ENCODE measurements around the gene CRYAB. TPM values are rescaled to one million over a fixed set of nuclear protein-coding genes. Genes with fewer than 3 reads are reported as not detected.
A peak's percentile ranks its signal among the peaks of the same experiment; 100 is the strongest.
"Not testable (repeated sequence)": the region's sequence is repeated elsewhere in the genome, so short reads cannot be mapped to it uniquely, and the experiment has no call there.

CRYAB gene
- total RNA-seq, 2 donors from 2014 or later: 325 to 387 TPM

GRCh38 chr11:111908639-111909305 is 2.8 kb downstream of the CRYAB start:
- DNase-seq (ENCODE audit: low spot score) (no peak), ATAC-seq (ENCODE audit: insufficient number of reproducible peaks, low FRiP score, low read depth) (no peak)
- H3K36me3 ChIP-seq: no peaks in the 10 kb centered on the region
- peak overlapping the region; percentile 76 for H3K4me3 ChIP-seq
- H3K4me1 ChIP-seq (ENCODE audit: control insufficient read depth in 1 of 2, low read depth in 2 of 2): peaks cover 0 to 15% of the 10 kb centered on the region in 2 donors
- no peak for TF ChIP-seq CTCF (IDR thresholded peaks at IDR 0.05)
- H3K27me3 ChIP-seq (replicated peaks; ENCODE audit: insufficient read depth): no peaks in the 10 kb centered on the region
- peak overlapping the region in 1 of 2 donors; percentile 99 for H3K27ac ChIP-seq
- H3K9me3 ChIP-seq: no peaks in the 10 kb centered on the region

GRCh38 chr11:111906680-111907079 is 4.9 kb downstream of the CRYAB start:
- Histone ChIP-seq H3K4me3 (no peak overlapping the region), H3K36me3 (no peaks in the 10 kb centered on the region), H3K27me3 (replicated peaks; ENCODE audit: insufficient read depth) (no peaks in the 10 kb centered on the region), H3K4me1 (ENCODE audit: control insufficient read depth in 1 of 2, low read depth in 2 of 2) (peaks cover 0 to 15% of the 10 kb centered on the region in 2 donors), H3K27ac (peak overlapping the region in 1 of 2 donors; percentile 23), H3K9me3 (no peaks in the 10 kb centered on the region)
- TF ChIP-seq CTCF (IDR thresholded peaks at IDR 0.05): no peak
- no peak for ATAC-seq (ENCODE audit: insufficient number of reproducible peaks, low FRiP score, low read depth)
- DNase-seq (ENCODE audit: low spot score): no peak

- H3K36me3 ChIP-seq: no peaks in the 10 kb centered on the region
- ATAC-seq (ENCODE audit: insufficient number of reproducible peaks, low FRiP score, low read depth) (no peak), DNase-seq (ENCODE audit: low spot score) (no peak)
- no peaks in the 10 kb centered on the region for H3K27me3 ChIP-seq (replicated peaks; ENCODE audit: insufficient read depth)
- H3K9me3 ChIP-seq: no peaks in the 10 kb centered on the region
- no peak overlapping the region for H3K27ac ChIP-seq
- peaks cover 0 to 15% of the 10 kb centered on the region in 2 donors for H3K4me1 ChIP-seq (ENCODE audit: control insufficient read depth in 1 of 2, low read depth in 2 of 2)
- H3K4me3 ChIP-seq: no peak overlapping the region
- no peak for TF ChIP-seq CTCF (IDR thresholded peaks at IDR 0.05)
These were observed 6.2 kb downstream of the CRYAB start for GRCh38 chr11:111905411-111905810.

GRCh38 chr11:111886844-111887243 is 24.7 kb downstream of the CRYAB start:
- H3K4me1 ChIP-seq (ENCODE audit: control insufficient read depth in 1 of 2, low read depth in 2 of 2): no peaks in the 10 kb centered on the region
- ATAC-seq (ENCODE audit: insufficient number of reproducible peaks, low FRiP score, low read depth) (no peak), DNase-seq (ENCODE audit: low spot score) (no peak)
- TF ChIP-seq CTCF (IDR thresholded peaks at IDR 0.05): no peak
- no peaks in the 10 kb centered on the region for H3K36me3 ChIP-seq
- H3K9me3 ChIP-seq: no peaks in the 10 kb centered on the region
- no peak overlapping the region for H3K4me3 ChIP-seq
- no peaks in the 10 kb centered on the region for H3K27me3 ChIP-seq (replicated peaks; ENCODE audit: insufficient read depth)
- no peak overlapping the region for H3K27ac ChIP-seq

GRCh38 chr11:111886032-111886431 is 25.5 kb downstream of the CRYAB start:
- no peaks in the 10 kb centered on the region for H3K4me1 ChIP-seq (ENCODE audit: control insufficient read depth in 1 of 2, low read depth in 2 of 2)
- TF ChIP-seq CTCF (IDR thresholded peaks at IDR 0.05): no peak
- H3K27ac ChIP-seq: no peak overlapping the region
- no peak overlapping the region for H3K4me3 ChIP-seq
- H3K9me3 ChIP-seq: no peaks in the 10 kb centered on the region
- DNase-seq (ENCODE audit: low spot score) (no peak), ATAC-seq (ENCODE audit: insufficient number of reproducible peaks, low FRiP score, low read depth) (no peak)
- H3K27me3 ChIP-seq (replicated peaks; ENCODE audit: insufficient read depth): no peaks in the 10 kb centered on the region
- H3K36me3 ChIP-seq: no peaks in the 10 kb centered on the region

GRCh38 chr11:111885053-111885452 is 26.5 kb downstream of the CRYAB start:
- H3K9me3 ChIP-seq; H3K27ac ChIP-seq; DNase-seq (ENCODE audit: low spot score); ATAC-seq (ENCODE audit: insufficient number of reproducible peaks, low FRiP score, low read depth); H3K4me3 ChIP-seq; H3K27me3 ChIP-seq (replicated peaks; ENCODE audit: insufficient read depth); H3K36me3 ChIP-seq; H3K4me1 ChIP-seq (ENCODE audit: control insufficient read depth in 1 of 2, low read depth in 2 of 2): not testable (repeated sequence)

Data from thoracic aorta (tissue), 2 donors.